HEK293 (cell line): ENCODE measurements around the gene YJU2.

ENCODE experiments used
- FEZF1 ChIP-seq: fragments of 450-650 bp; formaldehyde crosslinking; IDR thresholded peaks from 2 replicates; pipeline ENCODE4 v1.5.1; 2016; ENCODE audit warnings: missing biosample characterization, missing genetic modification characterization
- GFI1B ChIP-seq: fragments of 450-650 bp; formaldehyde crosslinking; IDR thresholded peaks from 2 replicates; pipeline ENCODE4 v1.5.1; 2016; ENCODE audit warnings: missing biosample characterization, missing genetic modification characterization
- PRDM1 ChIP-seq: fragments of 450-650 bp; formaldehyde crosslinking; IDR thresholded peaks from 2 replicates; pipeline ENCODE4; 2016; ENCODE audit warnings: missing biosample characterization, missing genetic modification characterization
- RBAK ChIP-seq: fragments of 450-650 bp; formaldehyde crosslinking; IDR thresholded peaks from 2 replicates; pipeline ENCODE4 v1.5.1; 2016; ENCODE audit warnings: missing biosample characterization, missing genetic modification characterization
- SP7 ChIP-seq: fragments of 450-650 bp; formaldehyde crosslinking; IDR thresholded peaks from 2 replicates; pipeline ENCODE4 v1.5.1; 2016; ENCODE audit warnings: missing biosample characterization, missing genetic modification characterization
- ZBTB1 ChIP-seq: fragments of 450-650 bp; formaldehyde crosslinking; IDR thresholded peaks from 2 replicates; pipeline ENCODE4 v1.5.1; 2016; ENCODE audit warnings: missing biosample characterization, missing genetic modification characterization
- ZFP3 ChIP-seq: fragments of 450-650 bp; formaldehyde crosslinking; IDR thresholded peaks from 2 replicates; pipeline ENCODE4 v1.5.1; 2016; ENCODE audit warnings: low read depth, missing biosample characterization, missing genetic modification characterization
- ZFP37 ChIP-seq: fragments of 450-650 bp; formaldehyde crosslinking; IDR thresholded peaks from 2 replicates; pipeline ENCODE4 v1.5.1; 2016; ENCODE audit warnings: missing biosample characterization, missing genetic modification characterization
- ZNF221 ChIP-seq: fragments of 450-650 bp; formaldehyde crosslinking; IDR thresholded peaks from 2 replicates; pipeline ENCODE4 v1.5.1; 2017; ENCODE audit warnings: missing biosample characterization, missing genetic modification characterization, borderline replicate concordance
- ZNF324 ChIP-seq: fragments of 450-650 bp; formaldehyde crosslinking; IDR thresholded peaks from 2 replicates; pipeline ENCODE4 v1.5.1; 2016; ENCODE audit warnings: missing biosample characterization, missing genetic modification characterization
- ZNF596 ChIP-seq: fragments of 450-650 bp; IDR thresholded peaks from 2 replicates; pipeline ENCODE4 v1.5.0; 2018; ENCODE audit warnings: missing biosample characterization, mild to moderate bottlenecking, missing genetic modification characterization, moderate library complexity
- ZNF658 ChIP-seq: fragments of 450-650 bp; formaldehyde crosslinking; IDR thresholded peaks from 2 replicates; pipeline ENCODE4; 2016; ENCODE audit warnings: missing biosample characterization, missing genetic modification characterization
- ZNF768 ChIP-seq: fragments of 450-650 bp; formaldehyde crosslinking; IDR thresholded peaks from 2 replicates; pipeline ENCODE4 v1.5.1; 2018; ENCODE audit warnings: missing biosample characterization, mild to moderate bottlenecking, missing genetic modification characterization
- ZNF785 ChIP-seq: fragments of 450-650 bp; formaldehyde crosslinking; IDR thresholded peaks from 2 replicates; pipeline ENCODE4 v1.5.1; 2016; ENCODE audit warnings: missing biosample characterization, missing genetic modification characterization
- TF ChIP-seq, protein P1 (sequence below): fragments of 450-650 bp; formaldehyde crosslinking; IDR thresholded peaks from 2 replicates; pipeline ENCODE4 v1.5.1; 2016; ENCODE audit warnings: missing biosample characterization, missing genetic modification characterization, borderline replicate concordance
- TF ChIP-seq, protein P2 (sequence below): fragments of 450-650 bp; formaldehyde crosslinking; IDR thresholded peaks from 2 replicates; pipeline ENCODE4 v1.5.1; 2016; ENCODE audit warnings: missing biosample characterization, missing genetic modification characterization
- TF ChIP-seq, protein P3 (sequence below): fragments of 450-650 bp; formaldehyde crosslinking; IDR thresholded peaks from 2 replicates; pipeline ENCODE4 v1.5.1; 2016; ENCODE audit warnings: missing biosample characterization, missing genetic modification characterization
- TF ChIP-seq, protein P4 (sequence below): fragments of 450-650 bp; formaldehyde crosslinking; IDR thresholded peaks from 2 replicates; pipeline ENCODE4 v1.5.1; 2016; ENCODE audit warnings: missing biosample characterization, missing genetic modification characterization
- TF ChIP-seq, protein P5 (sequence below): fragments of 450-650 bp; formaldehyde crosslinking; IDR thresholded peaks from 2 replicates; pipeline ENCODE4 v1.5.1; 2016; ENCODE audit warnings: missing biosample characterization, missing genetic modification characterization
- TF ChIP-seq, protein P6 (sequence below): sonication (generic); formaldehyde crosslinking; IDR thresholded peaks from 2 replicates; pipeline ENCODE4 v1.8.1; 2022; ENCODE audit warnings: mild to moderate bottlenecking, moderate library complexity, missing genetic modification reagents
- TF ChIP-seq, protein P7 (sequence below): fragments of 450-650 bp; formaldehyde crosslinking; IDR thresholded peaks from 2 replicates; pipeline ENCODE4 v1.5.0; 2017; ENCODE audit warnings: missing biosample characterization, missing genetic modification characterization, borderline replicate concordance
- TF ChIP-seq, protein P8 (sequence below): fragments of 450-650 bp; formaldehyde crosslinking; IDR thresholded peaks from 2 replicates; pipeline ENCODE4 v1.5.1; 2016; ENCODE audit warnings: missing biosample characterization, missing genetic modification characterization

Gene YJU2

DNA sequence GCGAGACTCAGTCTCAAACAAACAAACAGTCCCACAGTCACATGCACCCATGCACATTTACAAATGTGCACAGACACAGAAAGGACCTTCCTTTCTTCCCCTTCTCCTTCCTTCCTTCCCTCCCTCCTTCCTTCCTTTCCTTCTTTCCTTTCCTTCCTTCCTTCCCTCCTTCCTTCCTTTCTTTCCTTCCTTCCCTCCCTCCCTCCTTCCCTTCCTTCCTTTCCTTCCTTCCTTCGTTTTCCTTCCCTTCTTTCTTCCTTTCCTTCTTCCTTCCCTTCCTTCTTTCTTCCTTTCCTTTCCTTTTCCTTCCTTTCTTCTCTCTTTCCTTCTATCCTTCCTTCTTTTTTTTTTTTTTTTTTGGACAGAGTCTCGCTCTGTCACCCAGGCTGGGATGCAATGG is 33.8 kb upstream of the YJU2 start (continued):
- TF ChIP-seq, protein P1, sequence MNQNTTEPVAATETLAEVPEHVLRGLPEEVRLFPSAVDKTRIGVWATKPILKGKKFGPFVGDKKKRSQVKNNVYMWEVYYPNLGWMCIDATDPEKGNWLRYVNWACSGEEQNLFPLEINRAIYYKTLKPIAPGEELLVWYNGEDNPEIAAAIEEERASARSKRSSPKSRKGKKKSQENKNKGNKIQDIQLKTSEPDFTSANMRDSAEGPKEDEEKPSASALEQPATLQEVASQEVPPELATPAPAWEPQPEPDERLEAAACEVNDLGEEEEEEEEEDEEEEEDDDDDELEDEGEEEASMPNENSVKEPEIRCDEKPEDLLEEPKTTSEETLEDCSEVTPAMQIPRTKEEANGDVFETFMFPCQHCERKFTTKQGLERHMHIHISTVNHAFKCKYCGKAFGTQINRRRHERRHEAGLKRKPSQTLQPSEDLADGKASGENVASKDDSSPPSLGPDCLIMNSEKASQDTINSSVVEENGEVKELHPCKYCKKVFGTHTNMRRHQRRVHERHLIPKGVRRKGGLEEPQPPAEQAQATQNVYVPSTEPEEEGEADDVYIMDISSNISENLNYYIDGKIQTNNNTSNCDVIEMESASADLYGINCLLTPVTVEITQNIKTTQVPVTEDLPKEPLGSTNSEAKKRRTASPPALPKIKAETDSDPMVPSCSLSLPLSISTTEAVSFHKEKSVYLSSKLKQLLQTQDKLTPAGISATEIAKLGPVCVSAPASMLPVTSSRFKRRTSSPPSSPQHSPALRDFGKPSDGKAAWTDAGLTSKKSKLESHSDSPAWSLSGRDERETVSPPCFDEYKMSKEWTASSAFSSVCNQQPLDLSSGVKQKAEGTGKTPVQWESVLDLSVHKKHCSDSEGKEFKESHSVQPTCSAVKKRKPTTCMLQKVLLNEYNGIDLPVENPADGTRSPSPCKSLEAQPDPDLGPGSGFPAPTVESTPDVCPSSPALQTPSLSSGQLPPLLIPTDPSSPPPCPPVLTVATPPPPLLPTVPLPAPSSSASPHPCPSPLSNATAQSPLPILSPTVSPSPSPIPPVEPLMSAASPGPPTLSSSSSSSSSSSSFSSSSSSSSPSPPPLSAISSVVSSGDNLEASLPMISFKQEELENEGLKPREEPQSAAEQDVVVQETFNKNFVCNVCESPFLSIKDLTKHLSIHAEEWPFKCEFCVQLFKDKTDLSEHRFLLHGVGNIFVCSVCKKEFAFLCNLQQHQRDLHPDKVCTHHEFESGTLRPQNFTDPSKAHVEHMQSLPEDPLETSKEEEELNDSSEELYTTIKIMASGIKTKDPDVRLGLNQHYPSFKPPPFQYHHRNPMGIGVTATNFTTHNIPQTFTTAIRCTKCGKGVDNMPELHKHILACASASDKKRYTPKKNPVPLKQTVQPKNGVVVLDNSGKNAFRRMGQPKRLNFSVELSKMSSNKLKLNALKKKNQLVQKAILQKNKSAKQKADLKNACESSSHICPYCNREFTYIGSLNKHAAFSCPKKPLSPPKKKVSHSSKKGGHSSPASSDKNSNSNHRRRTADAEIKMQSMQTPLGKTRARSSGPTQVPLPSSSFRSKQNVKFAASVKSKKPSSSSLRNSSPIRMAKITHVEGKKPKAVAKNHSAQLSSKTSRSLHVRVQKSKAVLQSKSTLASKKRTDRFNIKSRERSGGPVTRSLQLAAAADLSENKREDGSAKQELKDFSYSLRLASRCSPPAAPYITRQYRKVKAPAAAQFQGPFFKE (tag by site-specific recombination), result no peak
- TF ChIP-seq, protein P2, sequence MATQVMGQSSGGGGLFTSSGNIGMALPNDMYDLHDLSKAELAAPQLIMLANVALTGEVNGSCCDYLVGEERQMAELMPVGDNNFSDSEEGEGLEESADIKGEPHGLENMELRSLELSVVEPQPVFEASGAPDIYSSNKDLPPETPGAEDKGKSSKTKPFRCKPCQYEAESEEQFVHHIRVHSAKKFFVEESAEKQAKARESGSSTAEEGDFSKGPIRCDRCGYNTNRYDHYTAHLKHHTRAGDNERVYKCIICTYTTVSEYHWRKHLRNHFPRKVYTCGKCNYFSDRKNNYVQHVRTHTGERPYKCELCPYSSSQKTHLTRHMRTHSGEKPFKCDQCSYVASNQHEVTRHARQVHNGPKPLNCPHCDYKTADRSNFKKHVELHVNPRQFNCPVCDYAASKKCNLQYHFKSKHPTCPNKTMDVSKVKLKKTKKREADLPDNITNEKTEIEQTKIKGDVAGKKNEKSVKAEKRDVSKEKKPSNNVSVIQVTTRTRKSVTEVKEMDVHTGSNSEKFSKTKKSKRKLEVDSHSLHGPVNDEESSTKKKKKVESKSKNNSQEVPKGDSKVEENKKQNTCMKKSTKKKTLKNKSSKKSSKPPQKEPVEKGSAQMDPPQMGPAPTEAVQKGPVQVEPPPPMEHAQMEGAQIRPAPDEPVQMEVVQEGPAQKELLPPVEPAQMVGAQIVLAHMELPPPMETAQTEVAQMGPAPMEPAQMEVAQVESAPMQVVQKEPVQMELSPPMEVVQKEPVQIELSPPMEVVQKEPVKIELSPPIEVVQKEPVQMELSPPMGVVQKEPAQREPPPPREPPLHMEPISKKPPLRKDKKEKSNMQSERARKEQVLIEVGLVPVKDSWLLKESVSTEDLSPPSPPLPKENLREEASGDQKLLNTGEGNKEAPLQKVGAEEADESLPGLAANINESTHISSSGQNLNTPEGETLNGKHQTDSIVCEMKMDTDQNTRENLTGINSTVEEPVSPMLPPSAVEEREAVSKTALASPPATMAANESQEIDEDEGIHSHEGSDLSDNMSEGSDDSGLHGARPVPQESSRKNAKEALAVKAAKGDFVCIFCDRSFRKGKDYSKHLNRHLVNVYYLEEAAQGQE (tag by site-specific recombination), result no peak
- TF ChIP-seq ZNF221 (tag by site-specific recombination) (no peak), FEZF1 (no peak), ZFP3 (tag by site-specific recombination) (no peak), ZBTB1 (tag by site-specific recombination) (no peak), ZNF658 (tag by site-specific recombination) (no peak), ZNF324 (tag by site-specific recombination) (no peak), ZFP37 (no peak), ZNF596 (tag by site-specific recombination) (no peak), SP7 (tag by site-specific recombination) (no peak), RBAK (tag by site-specific recombination) (no peak), PRDM1 (peak; percentile 94), ZNF768 (tag by site-specific recombination) (no peak), GFI1B (tag by site-specific recombination) (no peak), ZNF785 (tag by site-specific recombination) (no peak)
- TF ChIP-seq, protein P3, sequence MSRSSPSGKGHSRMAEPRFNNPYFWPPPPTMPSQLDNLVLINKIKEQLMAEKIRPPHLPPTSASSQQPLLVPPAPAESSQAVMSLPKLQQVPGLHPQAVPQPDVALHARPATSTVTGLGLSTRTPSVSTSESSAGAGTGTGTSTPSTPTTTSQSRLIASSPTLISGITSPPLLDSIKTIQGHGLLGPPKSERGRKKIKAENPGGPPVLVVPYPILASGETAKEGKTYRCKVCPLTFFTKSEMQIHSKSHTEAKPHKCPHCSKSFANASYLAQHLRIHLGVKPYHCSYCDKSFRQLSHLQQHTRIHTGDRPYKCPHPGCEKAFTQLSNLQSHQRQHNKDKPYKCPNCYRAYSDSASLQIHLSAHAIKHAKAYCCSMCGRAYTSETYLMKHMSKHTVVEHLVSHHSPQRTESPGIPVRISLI (tag by site-specific recombination), result no peak
- TF ChIP-seq, protein P4, sequence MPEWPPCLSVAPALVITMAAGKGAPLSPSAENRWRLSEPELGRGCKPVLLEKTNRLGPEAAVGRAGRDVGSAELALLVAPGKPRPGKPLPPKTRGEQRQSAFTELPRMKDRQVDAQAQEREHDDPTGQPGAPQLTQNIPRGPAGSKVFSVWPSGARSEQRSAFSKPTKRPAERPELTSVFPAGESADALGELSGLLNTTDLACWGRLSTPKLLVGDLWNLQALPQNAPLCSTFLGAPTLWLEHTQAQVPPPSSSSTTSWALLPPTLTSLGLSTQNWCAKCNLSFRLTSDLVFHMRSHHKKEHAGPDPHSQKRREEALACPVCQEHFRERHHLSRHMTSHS (tag by site-specific recombination), result no peak
- TF ChIP-seq, protein P5, sequence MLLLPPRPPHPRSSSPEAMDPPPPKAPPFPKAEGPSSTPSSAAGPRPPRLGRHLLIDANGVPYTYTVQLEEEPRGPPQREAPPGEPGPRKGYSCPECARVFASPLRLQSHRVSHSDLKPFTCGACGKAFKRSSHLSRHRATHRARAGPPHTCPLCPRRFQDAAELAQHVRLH (tag by site-specific recombination), result no peak
- TF ChIP-seq, protein P6, sequence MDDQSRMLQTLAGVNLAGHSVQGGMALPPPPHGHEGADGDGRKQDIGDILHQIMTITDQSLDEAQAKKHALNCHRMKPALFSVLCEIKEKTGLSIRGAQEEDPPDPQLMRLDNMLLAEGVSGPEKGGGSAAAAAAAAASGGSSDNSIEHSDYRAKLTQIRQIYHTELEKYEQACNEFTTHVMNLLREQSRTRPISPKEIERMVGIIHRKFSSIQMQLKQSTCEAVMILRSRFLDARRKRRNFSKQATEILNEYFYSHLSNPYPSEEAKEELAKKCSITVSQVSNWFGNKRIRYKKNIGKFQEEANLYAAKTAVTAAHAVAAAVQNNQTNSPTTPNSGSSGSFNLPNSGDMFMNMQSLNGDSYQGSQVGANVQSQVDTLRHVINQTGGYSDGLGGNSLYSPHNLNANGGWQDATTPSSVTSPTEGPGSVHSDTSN (CRISPR knock-in tag), result no peak
- TF ChIP-seq, protein P7, sequence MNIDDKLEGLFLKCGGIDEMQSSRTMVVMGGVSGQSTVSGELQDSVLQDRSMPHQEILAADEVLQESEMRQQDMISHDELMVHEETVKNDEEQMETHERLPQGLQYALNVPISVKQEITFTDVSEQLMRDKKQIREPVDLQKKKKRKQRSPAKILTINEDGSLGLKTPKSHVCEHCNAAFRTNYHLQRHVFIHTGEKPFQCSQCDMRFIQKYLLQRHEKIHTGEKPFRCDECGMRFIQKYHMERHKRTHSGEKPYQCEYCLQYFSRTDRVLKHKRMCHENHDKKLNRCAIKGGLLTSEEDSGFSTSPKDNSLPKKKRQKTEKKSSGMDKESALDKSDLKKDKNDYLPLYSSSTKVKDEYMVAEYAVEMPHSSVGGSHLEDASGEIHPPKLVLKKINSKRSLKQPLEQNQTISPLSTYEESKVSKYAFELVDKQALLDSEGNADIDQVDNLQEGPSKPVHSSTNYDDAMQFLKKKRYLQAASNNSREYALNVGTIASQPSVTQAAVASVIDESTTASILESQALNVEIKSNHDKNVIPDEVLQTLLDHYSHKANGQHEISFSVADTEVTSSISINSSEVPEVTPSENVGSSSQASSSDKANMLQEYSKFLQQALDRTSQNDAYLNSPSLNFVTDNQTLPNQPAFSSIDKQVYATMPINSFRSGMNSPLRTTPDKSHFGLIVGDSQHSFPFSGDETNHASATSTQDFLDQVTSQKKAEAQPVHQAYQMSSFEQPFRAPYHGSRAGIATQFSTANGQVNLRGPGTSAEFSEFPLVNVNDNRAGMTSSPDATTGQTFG (tag by site-specific recombination), result 0 out of 2 replicates have a peak, but pooled peaks have one; percentile 49
- TF ChIP-seq, protein P8, sequence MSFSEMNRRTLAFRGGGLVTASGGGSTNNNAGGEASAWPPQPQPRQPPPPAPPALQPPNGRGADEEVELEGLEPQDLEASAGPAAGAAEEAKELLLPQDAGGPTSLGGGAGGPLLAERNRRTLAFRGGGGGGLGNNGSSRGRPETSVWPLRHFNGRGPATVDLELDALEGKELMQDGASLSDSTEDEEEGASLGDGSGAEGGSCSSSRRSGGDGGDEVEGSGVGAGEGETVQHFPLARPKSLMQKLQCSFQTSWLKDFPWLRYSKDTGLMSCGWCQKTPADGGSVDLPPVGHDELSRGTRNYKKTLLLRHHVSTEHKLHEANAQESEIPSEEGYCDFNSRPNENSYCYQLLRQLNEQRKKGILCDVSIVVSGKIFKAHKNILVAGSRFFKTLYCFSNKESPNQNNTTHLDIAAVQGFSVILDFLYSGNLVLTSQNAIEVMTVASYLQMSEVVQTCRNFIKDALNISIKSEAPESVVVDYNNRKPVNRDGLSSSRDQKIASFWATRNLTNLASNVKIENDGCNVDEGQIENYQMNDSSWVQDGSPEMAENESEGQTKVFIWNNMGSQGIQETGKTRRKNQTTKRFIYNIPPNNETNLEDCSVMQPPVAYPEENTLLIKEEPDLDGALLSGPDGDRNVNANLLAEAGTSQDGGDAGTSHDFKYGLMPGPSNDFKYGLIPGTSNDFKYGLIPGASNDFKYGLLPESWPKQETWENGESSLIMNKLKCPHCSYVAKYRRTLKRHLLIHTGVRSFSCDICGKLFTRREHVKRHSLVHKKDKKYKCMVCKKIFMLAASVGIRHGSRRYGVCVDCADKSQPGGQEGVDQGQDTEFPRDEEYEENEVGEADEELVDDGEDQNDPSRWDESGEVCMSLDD (tag by site-specific recombination), result no peak
